Cardiac muscle cell (in vitro differentiated cells and primary cell): ENCODE data around the gene CHFR. TPM values are rescaled to one million over a fixed set of nuclear protein-coding genes. Genes with fewer than 3 reads are reported as not detected.
"Not testable (repeated sequence)": the region's sequence is repeated elsewhere in the genome, so short reads cannot be mapped to it uniquely, and the experiment has no call there.

Experiments
- DNase-seq, 2 donors: peaks; one replicate each; pipeline versions ENCODE4 v3.0.0 to v3.0.0-alpha.2; 2010 to 2017; ENCODE audit warnings: low read depth in 1 of 2, low spot score in 1 of 2
- H3K27ac ChIP-seq: fragments of 200-600 bp; sonication (generic); 2 replicates; pipeline ENCODE4 v1.5.1; 2016
- H3K27me3 ChIP-seq: fragments of 200-600 bp; sonication (generic); 2 replicates; pipeline ENCODE4 v1.6.0; 2016; ENCODE audit warnings: control low read depth
- H3K36me3 ChIP-seq: fragments of 200-600 bp; sonication (generic); 2 replicates; pipeline ENCODE4 v1.5.1; 2016; ENCODE audit warnings: control low read depth
- H3K4me1 ChIP-seq: fragments of 200-600 bp; sonication (generic); 2 replicates; pipeline ENCODE4 v1.8.1; 2017; ENCODE audit warnings: low read depth, mild to moderate bottlenecking, mixed run types
- H3K4me3 ChIP-seq: fragments of 200-600 bp; sonication (generic); 2 replicates; pipeline ENCODE4 v1.5.1; 2016; ENCODE audit warnings: mild to moderate bottlenecking
- H3K9me3 ChIP-seq: fragments of 200-600 bp; sonication (generic); 2 replicates; pipeline ENCODE4 v1.5.1; 2017; ENCODE audit warnings: low read depth, mild to moderate bottlenecking, control low read depth
- polyA plus RNA-seq: library from polyadenylated mRNA; unstranded; fragments of >200 nt; fragmentation: Nextera tagmentation; extraction: Ambion mirVana; gene quantifications from 2 replicates; pipeline ENCODE4 v1.2.1, GENCODE V29; 2016
- total RNA-seq: library from RNA; depleted of rRNA; stranded (reverse); fragments of >200 nt; gene quantifications from 2 replicates; pipeline ENCODE4 v1.2.3, GENCODE V29; 2016
- TF ChIP-seq, protein P1 (sequence below): IDR thresholded peaks from 2 replicates; pipeline ENCODE4 v1.5.1; 2012; ENCODE audit warnings: low read depth, mild to moderate bottlenecking, low read length

Gene CHFR
- total and polyA plus RNA-seq, 2 experiments from 2014 or later = 30.0 to 30.6 TPM

GRCh38 chr12:132839558-132840235, 47.7 kb downstream of the CHFR start:
- no peaks in the 10 kb centered on the region for H3K9me3 ChIP-seq
- H3K27ac ChIP-seq = no peak overlapping the region
- no peak overlapping the region for H3K4me3 ChIP-seq
- peaks cover 27% of the 10 kb centered on the region for H3K36me3 ChIP-seq
- H3K4me1 ChIP-seq = no peaks in the 10 kb centered on the region
- H3K27me3 ChIP-seq = no peaks in the 10 kb centered on the region
- DNase-seq = no peak
- TF ChIP-seq, protein P1, sequence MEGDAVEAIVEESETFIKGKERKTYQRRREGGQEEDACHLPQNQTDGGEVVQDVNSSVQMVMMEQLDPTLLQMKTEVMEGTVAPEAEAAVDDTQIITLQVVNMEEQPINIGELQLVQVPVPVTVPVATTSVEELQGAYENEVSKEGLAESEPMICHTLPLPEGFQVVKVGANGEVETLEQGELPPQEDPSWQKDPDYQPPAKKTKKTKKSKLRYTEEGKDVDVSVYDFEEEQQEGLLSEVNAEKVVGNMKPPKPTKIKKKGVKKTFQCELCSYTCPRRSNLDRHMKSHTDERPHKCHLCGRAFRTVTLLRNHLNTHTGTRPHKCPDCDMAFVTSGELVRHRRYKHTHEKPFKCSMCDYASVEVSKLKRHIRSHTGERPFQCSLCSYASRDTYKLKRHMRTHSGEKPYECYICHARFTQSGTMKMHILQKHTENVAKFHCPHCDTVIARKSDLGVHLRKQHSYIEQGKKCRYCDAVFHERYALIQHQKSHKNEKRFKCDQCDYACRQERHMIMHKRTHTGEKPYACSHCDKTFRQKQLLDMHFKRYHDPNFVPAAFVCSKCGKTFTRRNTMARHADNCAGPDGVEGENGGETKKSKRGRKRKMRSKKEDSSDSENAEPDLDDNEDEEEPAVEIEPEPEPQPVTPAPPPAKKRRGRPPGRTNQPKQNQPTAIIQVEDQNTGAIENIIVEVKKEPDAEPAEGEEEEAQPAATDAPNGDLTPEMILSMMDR = no peak

GRCh38 chr12:132838410-132839080, 48.9 kb downstream of the CHFR start:
- H3K36me3 ChIP-seq = peaks cover 22% of the 10 kb centered on the region
- no peak overlapping the region for H3K4me3 ChIP-seq
- no peak overlapping the region for H3K27ac ChIP-seq
- H3K4me1 ChIP-seq = no peaks in the 10 kb centered on the region
- no peak for DNase-seq
- no peaks in the 10 kb centered on the region for H3K9me3 ChIP-seq
- no peaks in the 10 kb centered on the region for H3K27me3 ChIP-seq
- TF ChIP-seq, protein P1 = no peak

DNA sequence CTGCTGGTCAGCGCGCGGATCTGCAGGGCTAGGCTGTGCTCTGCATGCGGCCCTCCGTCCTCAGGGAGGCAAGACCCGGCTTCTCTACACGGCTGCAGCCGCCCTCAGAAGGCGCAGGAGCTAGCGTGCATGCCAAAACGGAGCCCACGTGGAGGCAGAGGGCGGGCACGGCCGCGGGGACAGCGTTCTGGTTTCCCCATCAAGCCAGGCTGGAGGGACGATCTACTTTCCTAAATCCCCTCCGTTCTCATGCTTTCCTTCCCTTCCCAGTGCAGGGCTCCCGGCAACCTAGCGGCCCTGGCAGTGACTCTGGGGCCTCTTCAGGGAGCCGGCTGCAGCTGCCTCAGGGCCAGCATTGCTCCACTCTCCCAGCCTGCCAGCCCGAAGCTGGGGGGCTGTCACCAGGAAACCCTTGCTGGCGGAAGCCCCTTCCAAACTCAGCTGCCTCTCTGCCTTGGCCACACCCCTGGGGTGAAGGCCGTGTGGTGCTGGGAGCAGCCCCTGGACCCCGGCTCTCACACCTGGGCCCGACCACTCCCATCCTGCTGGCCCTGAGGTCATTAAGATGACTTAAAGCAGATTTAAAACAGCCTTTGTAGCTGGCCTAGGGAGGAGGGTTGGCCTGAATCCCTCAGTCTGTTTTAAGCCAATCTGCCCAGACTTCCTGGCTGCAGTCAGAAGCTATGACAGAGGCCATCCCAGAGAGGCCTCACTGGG, 49.6 kb downstream of the CHFR start:
- H3K27me3 ChIP-seq = no peaks in the 10 kb centered on the region
- no peak for DNase-seq
- H3K27ac ChIP-seq = no peak overlapping the region
- H3K36me3 ChIP-seq = peaks cover 20% of the 10 kb centered on the region
- no peaks in the 10 kb centered on the region for H3K4me1 ChIP-seq
- H3K9me3 ChIP-seq = no peaks in the 10 kb centered on the region
- H3K4me3 ChIP-seq = no peak overlapping the region
- TF ChIP-seq, protein P1 = no peak

DNA sequence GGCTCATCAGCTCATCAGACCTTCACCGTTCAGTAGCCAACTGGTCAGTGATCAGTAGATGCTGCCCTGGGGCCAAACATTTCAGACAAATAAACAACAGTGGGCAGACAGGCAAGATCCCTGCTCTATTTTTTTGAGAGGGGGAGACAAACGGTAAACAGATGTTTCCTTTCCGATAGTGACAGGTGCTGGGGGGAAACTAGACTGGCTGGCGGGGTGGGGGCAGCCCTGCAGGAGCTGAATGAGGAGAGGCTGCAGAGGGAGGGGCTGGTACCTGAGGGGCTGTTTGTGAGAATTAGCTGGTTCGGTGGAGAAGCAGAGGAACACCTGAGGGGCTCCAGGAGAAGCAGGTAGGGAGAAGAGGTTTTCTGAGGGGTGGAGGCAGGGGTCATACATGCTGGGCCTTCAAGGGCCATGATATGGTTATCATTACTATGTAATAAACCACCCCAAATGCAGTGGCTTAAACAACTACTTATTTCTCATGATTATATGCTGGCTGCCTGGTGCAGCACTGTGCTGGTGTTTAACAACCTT, 50.5 kb downstream of the CHFR start:
- H3K4me1 ChIP-seq = no peaks in the 10 kb centered on the region
- H3K4me3 ChIP-seq = no peak overlapping the region
- TF ChIP-seq, protein P1 = no peak
- no peaks in the 10 kb centered on the region for H3K9me3 ChIP-seq
- no peak for DNase-seq
- H3K27ac ChIP-seq = no peak overlapping the region
- H3K27me3 ChIP-seq = no peaks in the 10 kb centered on the region
- peaks cover 14% of the 10 kb centered on the region for H3K36me3 ChIP-seq

GRCh38 chr12:132836230-132836629, 51.2 kb downstream of the CHFR start:
- not testable (repeated sequence) for DNase-seq, H3K27ac ChIP-seq, H3K4me1 ChIP-seq, H3K9me3 ChIP-seq, H3K27me3 ChIP-seq, H3K4me3 ChIP-seq
- H3K36me3 ChIP-seq = peaks cover 11% of the 10 kb centered on the region
